H1 (cell line): ENCODE results near the gene SLC25A45. TPM values are rescaled to one million over a fixed set of nuclear protein-coding genes. Genes with fewer than 3 reads are reported as not detected.

Source experiments
- BCL11A ChIP-seq, 2 experiments: IDR thresholded peaks; one replicate each; pipeline ENCODE4 v1.6.1; 2011; ENCODE audit warnings: low read depth in 2 of 2, low read length in 2 of 2, mild to moderate bottlenecking in 2 of 2
- GABPA ChIP-seq: IDR thresholded peaks from 2 replicates; pipeline ENCODE4 v1.6.1; 2011; ENCODE audit warnings: mild to moderate bottlenecking, low read length, moderate library complexity, borderline replicate concordance; ENCODE audit not compliant: insufficient read depth
- HDAC6 ChIP-seq: IDR thresholded peaks from one replicate; pipeline ENCODE4 v1.7.1; 2012; ENCODE audit warnings: low read depth, mild to moderate bottlenecking, inconsistent platforms, low read length, moderate library complexity
- MAFK ChIP-seq: IDR thresholded peaks from 2 replicates; pipeline ENCODE4 v1.6.1; 2012; ENCODE audit warnings: low read depth, mild to moderate bottlenecking, improper control_type of control experiment, low read length
- POLR2A ChIP-seq, 2 experiments: IDR thresholded peaks; 1 replicate in 1 of 2; 2 replicates in 1 of 2; pipeline ENCODE4 v1.6.1; 2011; ENCODE audit warnings: low read depth in 2 of 2, low read length in 2 of 2, mild to moderate bottlenecking in 2 of 2; ENCODE audit errors: control extremely low read depth in 1 of 2
- SIX5 ChIP-seq: IDR thresholded peaks from 2 replicates; pipeline ENCODE4 v1.6.1; 2011; ENCODE audit warnings: mild to moderate bottlenecking, low read depth, low read length
- TEAD4 ChIP-seq: IDR thresholded peaks from 2 replicates; pipeline ENCODE4 v1.6.1; 2012; ENCODE audit warnings: low read depth, low read length, inconsistent platforms, mixed read lengths
- USF2 ChIP-seq: IDR thresholded peaks from 2 replicates; pipeline ENCODE4 v1.6.1; 2011; ENCODE audit warnings: low read length, improper control_type of control experiment
- polyA plus RNA-seq, 7 experiments: library from polyadenylated mRNA; depleted of rRNA in 3 of 7; stranded (reverse) in 5 of 7; unstranded in 2 of 7; fragments of >200 nt in 5 of 7; fragments of 200-250 nt in 2 of 7; gene quantifications; 1 replicate in 5 of 7; 2 replicates in 1 of 7; 4 replicates in 1 of 7; pipeline versions ENCODE4 v1.2.1 to v1.2.3, GENCODE V29; 2011 to 2013; ENCODE audit warnings: missing spikeins in 2 of 7, mixed read lengths in 2 of 7
- total RNA-seq: library from RNA; stranded (reverse); fragmentation: NEBNext Ultra II Directional; extraction: Animal tissue kit (Norgen Biotek cat#: 25700); gene quantifications from 2 replicates; pipeline ENCODE4 v1.2.1, GENCODE V29; 2021
- TF ChIP-seq, protein P1 (sequence below): fragments of 300-600 bp; sonication (generic); IDR thresholded peaks from 2 replicates; pipeline ENCODE4 v1.7.1; 2012; ENCODE audit warnings: low read length, moderate library complexity, mild to moderate bottlenecking, inconsistent platforms; ENCODE audit not compliant: insufficient replicate concordance

Gene SLC25A45
- total and polyA plus RNA-seq, 2 of the 8 experiments (the other 6 are each of a cell fraction or from before 2014, with no cell fraction given) = 0.54 to 0.59 TPM

GRCh38 chr11:65421794-65422632 lies 39.6 kb upstream of the SLC25A45 start (continued):
- TF ChIP-seq, protein P1, sequence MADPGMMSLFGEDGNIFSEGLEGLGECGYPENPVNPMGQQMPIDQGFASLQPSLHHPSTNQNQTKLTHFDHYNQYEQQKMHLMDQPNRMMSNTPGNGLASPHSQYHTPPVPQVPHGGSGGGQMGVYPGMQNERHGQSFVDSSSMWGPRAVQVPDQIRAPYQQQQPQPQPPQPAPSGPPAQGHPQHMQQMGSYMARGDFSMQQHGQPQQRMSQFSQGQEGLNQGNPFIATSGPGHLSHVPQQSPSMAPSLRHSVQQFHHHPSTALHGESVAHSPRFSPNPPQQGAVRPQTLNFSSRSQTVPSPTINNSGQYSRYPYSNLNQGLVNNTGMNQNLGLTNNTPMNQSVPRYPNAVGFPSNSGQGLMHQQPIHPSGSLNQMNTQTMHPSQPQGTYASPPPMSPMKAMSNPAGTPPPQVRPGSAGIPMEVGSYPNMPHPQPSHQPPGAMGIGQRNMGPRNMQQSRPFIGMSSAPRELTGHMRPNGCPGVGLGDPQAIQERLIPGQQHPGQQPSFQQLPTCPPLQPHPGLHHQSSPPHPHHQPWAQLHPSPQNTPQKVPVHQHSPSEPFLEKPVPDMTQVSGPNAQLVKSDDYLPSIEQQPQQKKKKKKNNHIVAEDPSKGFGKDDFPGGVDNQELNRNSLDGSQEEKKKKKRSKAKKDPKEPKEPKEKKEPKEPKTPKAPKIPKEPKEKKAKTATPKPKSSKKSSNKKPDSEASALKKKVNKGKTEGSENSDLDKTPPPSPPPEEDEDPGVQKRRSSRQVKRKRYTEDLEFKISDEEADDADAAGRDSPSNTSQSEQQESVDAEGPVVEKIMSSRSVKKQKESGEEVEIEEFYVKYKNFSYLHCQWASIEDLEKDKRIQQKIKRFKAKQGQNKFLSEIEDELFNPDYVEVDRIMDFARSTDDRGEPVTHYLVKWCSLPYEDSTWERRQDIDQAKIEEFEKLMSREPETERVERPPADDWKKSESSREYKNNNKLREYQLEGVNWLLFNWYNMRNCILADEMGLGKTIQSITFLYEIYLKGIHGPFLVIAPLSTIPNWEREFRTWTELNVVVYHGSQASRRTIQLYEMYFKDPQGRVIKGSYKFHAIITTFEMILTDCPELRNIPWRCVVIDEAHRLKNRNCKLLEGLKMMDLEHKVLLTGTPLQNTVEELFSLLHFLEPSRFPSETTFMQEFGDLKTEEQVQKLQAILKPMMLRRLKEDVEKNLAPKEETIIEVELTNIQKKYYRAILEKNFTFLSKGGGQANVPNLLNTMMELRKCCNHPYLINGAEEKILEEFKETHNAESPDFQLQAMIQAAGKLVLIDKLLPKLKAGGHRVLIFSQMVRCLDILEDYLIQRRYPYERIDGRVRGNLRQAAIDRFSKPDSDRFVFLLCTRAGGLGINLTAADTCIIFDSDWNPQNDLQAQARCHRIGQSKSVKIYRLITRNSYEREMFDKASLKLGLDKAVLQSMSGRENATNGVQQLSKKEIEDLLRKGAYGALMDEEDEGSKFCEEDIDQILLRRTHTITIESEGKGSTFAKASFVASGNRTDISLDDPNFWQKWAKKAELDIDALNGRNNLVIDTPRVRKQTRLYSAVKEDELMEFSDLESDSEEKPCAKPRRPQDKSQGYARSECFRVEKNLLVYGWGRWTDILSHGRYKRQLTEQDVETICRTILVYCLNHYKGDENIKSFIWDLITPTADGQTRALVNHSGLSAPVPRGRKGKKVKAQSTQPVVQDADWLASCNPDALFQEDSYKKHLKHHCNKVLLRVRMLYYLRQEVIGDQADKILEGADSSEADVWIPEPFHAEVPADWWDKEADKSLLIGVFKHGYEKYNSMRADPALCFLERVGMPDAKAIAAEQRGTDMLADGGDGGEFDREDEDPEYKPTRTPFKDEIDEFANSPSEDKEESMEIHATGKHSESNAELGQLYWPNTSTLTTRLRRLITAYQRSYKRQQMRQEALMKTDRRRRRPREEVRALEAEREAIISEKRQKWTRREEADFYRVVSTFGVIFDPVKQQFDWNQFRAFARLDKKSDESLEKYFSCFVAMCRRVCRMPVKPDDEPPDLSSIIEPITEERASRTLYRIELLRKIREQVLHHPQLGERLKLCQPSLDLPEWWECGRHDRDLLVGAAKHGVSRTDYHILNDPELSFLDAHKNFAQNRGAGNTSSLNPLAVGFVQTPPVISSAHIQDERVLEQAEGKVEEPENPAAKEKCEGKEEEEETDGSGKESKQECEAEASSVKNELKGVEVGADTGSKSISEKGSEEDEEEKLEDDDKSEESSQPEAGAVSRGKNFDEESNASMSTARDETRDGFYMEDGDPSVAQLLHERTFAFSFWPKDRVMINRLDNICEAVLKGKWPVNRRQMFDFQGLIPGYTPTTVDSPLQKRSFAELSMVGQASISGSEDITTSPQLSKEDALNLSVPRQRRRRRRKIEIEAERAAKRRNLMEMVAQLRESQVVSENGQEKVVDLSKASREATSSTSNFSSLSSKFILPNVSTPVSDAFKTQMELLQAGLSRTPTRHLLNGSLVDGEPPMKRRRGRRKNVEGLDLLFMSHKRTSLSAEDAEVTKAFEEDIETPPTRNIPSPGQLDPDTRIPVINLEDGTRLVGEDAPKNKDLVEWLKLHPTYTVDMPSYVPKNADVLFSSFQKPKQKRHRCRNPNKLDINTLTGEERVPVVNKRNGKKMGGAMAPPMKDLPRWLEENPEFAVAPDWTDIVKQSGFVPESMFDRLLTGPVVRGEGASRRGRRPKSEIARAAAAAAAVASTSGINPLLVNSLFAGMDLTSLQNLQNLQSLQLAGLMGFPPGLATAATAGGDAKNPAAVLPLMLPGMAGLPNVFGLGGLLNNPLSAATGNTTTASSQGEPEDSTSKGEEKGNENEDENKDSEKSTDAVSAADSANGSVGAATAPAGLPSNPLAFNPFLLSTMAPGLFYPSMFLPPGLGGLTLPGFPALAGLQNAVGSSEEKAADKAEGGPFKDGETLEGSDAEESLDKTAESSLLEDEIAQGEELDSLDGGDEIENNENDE = no peak
- no peak for TF ChIP-seq POLR2A (IDR thresholded peaks at IDR 0.05; ENCODE audit: control extremely low read depth in 1 of 2, low read depth in 2 of 2, low read length in 2 of 2)
- peak; percentile 88 for TF ChIP-seq TEAD4
- no peak for TF ChIP-seq HDAC6
- TF ChIP-seq USF2 = 0 out of 2 replicates have a peak, but pooled peaks have one; percentile 7
- TF ChIP-seq MAFK = no peak
- no peak for TF ChIP-seq SIX5
- no peak for TF ChIP-seq GABPA
- no peak for TF ChIP-seq BCL11A (IDR thresholded peaks at IDR 0.05; ENCODE audit: low read depth in 2 of 2, low read length in 2 of 2)
